DLD1 (cell line): ENCODE data around the gene ASPHD2.

Source experiments
- in situ Hi-C: cut with HindIII; loops from 2 replicates; pipeline ENCODE4 v1.10.0; 2017; ENCODE audit warnings: low sequenced_read_pairs

Gene ASPHD2

GRCh38 chr22:26444777-26445176 is 15.7 kb downstream of the ASPHD2 start:
- in situ Hi-C loops = no loop called here

DNA sequence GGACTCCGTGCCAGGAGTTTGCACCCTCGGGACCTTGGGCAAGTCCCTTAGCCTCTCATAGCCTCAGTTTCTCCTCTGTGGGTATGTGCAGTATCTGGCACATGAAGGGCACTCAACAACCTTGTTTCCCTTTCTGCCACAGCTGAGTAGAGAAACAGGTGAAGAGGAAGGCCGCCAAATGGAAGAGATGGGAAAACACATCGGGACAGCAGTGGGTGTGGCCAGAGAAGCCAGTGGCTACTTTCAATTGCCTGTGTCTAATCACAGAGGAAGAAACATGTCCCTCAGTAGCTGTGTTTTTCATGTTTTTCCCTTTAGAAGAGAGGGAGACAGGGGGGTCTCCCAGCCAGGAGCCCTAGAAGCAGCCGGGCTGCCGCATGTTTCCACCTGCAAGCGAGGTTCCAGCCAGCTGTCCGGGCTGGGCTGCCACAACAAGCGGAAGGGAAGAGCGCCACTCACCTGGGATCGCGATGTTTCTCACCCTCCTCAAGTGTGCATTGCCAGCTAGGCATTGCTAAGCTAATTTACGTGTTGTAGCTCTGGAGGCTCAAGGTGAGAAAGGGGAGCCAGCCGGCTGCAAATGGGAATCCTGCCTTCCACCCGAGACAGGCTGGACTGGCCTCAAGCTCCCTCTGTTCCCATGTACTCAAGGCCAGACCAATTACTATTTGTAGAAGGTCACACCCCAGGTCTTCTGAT is 16.7 kb downstream of the ASPHD2 start:
- in situ Hi-C loops = no loop called here

DNA sequence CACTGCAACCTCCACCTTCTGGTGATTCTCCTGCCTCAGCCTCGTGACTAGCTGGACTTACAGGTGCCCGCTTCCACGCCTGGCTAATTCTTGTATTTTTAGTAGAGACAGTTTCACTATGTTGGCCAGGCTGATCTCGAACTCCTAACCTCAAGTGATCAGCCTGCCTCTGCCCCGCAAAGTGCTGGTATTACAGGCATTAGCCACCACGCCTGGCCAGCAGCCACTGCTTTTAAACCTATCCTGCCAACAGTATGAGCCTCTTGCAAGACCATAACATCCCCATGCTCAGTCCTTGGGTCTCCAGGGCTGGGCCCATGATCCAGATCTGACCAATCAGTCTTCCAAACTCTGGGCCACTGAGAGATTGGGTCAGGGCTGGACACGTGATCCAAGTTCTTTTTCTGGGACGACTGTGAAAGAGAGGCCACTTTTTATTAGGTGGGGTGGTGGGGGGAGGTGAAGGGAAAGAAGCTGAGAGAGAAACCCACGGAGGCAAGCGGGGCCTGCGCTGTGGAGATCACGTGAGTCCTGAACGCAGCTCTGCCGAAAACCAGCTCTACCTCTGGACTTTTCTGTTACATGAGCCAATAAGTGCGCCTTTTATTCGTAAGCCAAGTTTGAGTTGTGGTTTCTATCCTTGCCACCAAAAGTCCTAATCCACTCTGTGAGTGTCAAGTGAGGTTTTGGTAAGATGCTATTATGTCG is 17.9 kb downstream of the ASPHD2 start:
- in situ Hi-C loops = no loop called here

- in situ Hi-C loops = no loop called here
Observed at GRCh38 chr22:26447584-26448329, 18.7 kb downstream of the ASPHD2 start.

GRCh38 chr22:26448334-26448733 is 19.3 kb downstream of the ASPHD2 start:
- in situ Hi-C loops = no loop called here

GRCh38 chr22:26448941-26449340 is 19.9 kb downstream of the ASPHD2 start:
- in situ Hi-C loops = no loop called here

- in situ Hi-C loops = no loop called here
Observed at GRCh38 chr22:26450453-26451185, 21.6 kb downstream of the ASPHD2 start.

GRCh38 chr22:26452236-26453016 is 23.4 kb downstream of the ASPHD2 start:
- in situ Hi-C loops = no loop called here

DNA sequence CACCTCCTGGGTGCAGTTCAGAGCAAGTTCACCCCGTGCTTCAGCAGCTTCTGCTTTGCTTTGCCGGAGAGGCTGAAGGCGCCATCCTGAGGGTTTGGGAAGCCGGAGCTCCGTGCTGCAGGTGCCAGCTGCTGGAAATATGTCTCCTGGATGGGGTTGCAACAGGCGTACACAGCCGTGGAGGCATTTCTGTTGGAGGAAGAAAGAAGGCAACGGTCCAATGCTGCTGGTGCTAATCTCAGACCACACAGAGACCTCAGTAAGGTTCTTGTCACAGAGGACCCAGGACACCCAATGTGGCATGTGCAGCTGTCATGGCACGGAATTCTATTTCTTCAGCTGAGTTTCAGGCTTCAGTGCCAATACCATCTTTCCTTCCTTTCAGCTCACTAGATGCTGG is 24.2 kb downstream of the ASPHD2 start:
- in situ Hi-C loops = no loop called here

GRCh38 chr22:26453812-26454500 is 24.9 kb downstream of the ASPHD2 start:
- in situ Hi-C loops = no loop called here

- in situ Hi-C loops = no loop called here
Observed at GRCh38 chr22:26457661-26458272, 28.7 kb downstream of the ASPHD2 start.

- in situ Hi-C loops = loop anchor here (10.0 kb wide), 1 partner anchor 65 kb away; no protein-coding TSS in a partner anchor
Observed at GRCh38 chr22:26460202-26460601, 31.1 kb downstream of the ASPHD2 start.

GRCh38 chr22:26461188-26461810 is 32.2 kb downstream of the ASPHD2 start:
- in situ Hi-C loops = loop anchor here (10.0 kb wide), 1 partner anchor 66 kb away; no protein-coding TSS in a partner anchor

DNA sequence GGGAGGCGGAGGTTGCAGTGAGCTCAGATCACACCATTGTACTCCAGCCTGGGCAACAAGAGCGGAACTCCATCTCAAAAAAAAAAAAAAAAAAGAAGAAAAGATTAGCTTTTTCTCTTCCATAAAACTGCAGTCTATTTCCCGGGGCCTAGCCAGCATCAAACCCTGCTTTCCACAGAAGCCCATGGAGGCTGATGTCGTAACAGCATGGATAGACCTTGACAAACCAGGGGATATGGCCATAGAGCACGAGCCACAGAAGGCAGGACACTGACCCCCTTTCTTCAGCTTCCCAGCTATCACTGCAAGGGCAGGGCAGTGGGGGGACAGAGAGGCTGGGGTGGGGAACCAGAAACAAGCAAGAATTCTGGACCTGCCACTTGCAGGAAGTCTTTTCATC is 33.0 kb downstream of the ASPHD2 start:
- in situ Hi-C loops = loop anchor here (10.0 kb wide), 1 partner anchor 67 kb away; no protein-coding TSS in a partner anchor

DNA sequence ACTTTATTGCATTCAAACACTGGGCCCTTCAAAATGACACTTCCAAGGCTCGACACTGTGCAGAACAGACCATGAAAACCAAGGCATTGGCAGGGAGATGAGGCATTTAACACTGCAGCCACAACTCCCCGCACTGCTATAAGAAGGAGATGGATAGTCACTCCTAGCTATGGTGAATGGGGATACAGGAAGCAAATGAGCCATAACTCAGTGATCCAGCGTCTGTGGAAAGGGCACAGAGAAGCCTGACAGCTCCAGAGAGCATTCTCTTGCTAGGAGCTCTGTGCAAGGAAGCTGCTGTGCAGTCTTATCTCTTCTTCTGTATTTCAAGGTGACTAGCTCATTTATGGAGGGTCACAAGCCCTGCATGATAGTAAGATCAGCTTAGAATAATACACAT is 33.6 kb downstream of the ASPHD2 start:
- in situ Hi-C loops = loop anchor here (10.0 kb wide), 1 partner anchor 68 kb away; no protein-coding TSS in a partner anchor

GRCh38 chr22:26463101-26463661 is 34.1 kb downstream of the ASPHD2 start:
- in situ Hi-C loops = loop anchor here (10.0 kb wide), 1 partner anchor 68 kb away; no protein-coding TSS in a partner anchor

GRCh38 chr22:26463688-26464087 is 34.6 kb downstream of the ASPHD2 start:
- in situ Hi-C loops = loop anchor here (10.0 kb wide), 1 partner anchor 69 kb away; no protein-coding TSS in a partner anchor

- in situ Hi-C loops = loop anchor here (10.0 kb wide), 1 partner anchor 70 kb away; no protein-coding TSS in a partner anchor
Observed at GRCh38 chr22:26464312-26464711, 35.3 kb downstream of the ASPHD2 start.
